Neural cell (in vitro differentiated cells): ENCODE data around the gene FOXJ3. TPM values are rescaled to one million over a fixed set of nuclear protein-coding genes. Genes with fewer than 3 reads are reported as not detected.

ENCODE experiments used
- H2AFZ ChIP-seq: fragments of 200-600, 300-800 bp; sonication (generic), shearing (Covaris generic); 2 replicates; pipeline ENCODE4 v1.6.0; 2014; ENCODE audit warnings: low read depth, mild to moderate bottlenecking, antibody characterized with exemption, low read length, moderate library complexity
- H3F3A ChIP-seq: fragments of 200-600 bp; shearing (Covaris generic); 2 replicates; pipeline ENCODE4 v1.6.1; 2016; ENCODE audit warnings: mild to moderate bottlenecking, moderate library complexity, mixed read lengths, antibody characterized with exemption, low read length; ENCODE audit not compliant: insufficient read depth, poor library complexity, severe bottlenecking
- H3K27ac ChIP-seq: fragments of 200-600, 300-800 bp; sonication (generic), shearing (Covaris generic); 2 replicates; pipeline ENCODE4 v1.5.1; 2014; ENCODE audit warnings: mild to moderate bottlenecking, low read length, moderate library complexity
- H3K27me3 ChIP-seq: fragments of 300-800, 200-600 bp; sonication (generic), shearing (Covaris generic); 2 replicates; pipeline ENCODE4 v1.6.0; 2014; ENCODE audit warnings: mild to moderate bottlenecking, low read depth, low read length, moderate library complexity; ENCODE audit not compliant: insufficient read depth
- H3K36me3 ChIP-seq: fragments of 300-800, 200-600 bp; sonication (generic), shearing (Covaris generic); 2 replicates; pipeline ENCODE4 v1.5.1; 2014; ENCODE audit warnings: mild to moderate bottlenecking, antibody characterized with exemption, low read length, moderate library complexity; ENCODE audit not compliant: insufficient read depth
- H3K4me2 ChIP-seq: fragments of 300-800, 200-600 bp; sonication (generic), shearing (Covaris generic); 2 replicates; pipeline ENCODE4 v1.6.0; 2014; ENCODE audit warnings: mild to moderate bottlenecking, low read length
- H3K4me3 ChIP-seq: fragments of 300-800, 200-600 bp; sonication (generic), shearing (Covaris generic); 2 replicates; pipeline ENCODE4 v1.5.1; 2014; ENCODE audit warnings: mild to moderate bottlenecking, low read length, moderate library complexity
- H3K79me2 ChIP-seq: fragments of 200-600 bp; shearing (Covaris generic); replicated peaks from 2 replicates; pipeline ENCODE4 v1.6.0; 2014; ENCODE audit warnings: mild to moderate bottlenecking, low read length, moderate library complexity; ENCODE audit not compliant: insufficient read depth
- H3K9ac ChIP-seq: fragments of 300-800, 200-600 bp; sonication (generic), shearing (Covaris generic); 2 replicates; pipeline ENCODE4 v1.6.1; 2016; ENCODE audit warnings: mild to moderate bottlenecking, low read length, mixed read lengths
- H3K9me2 ChIP-seq: fragments of 200-600 bp; shearing (Covaris generic); 2 replicates; pipeline ENCODE4 v1.6.1; 2016; ENCODE audit warnings: mild to moderate bottlenecking, low read length, mixed read lengths; ENCODE audit not compliant: insufficient read depth
- H3K9me3 ChIP-seq: fragments of 200-600, 300-800 bp; sonication (generic), shearing (Covaris generic); 2 replicates; pipeline ENCODE4 v1.6.1; 2016; ENCODE audit warnings: mild to moderate bottlenecking, mixed run types, low read length, moderate library complexity, mixed read lengths
- H4K20me1 ChIP-seq: fragments of 200-600 bp; shearing (Covaris generic); 2 replicates; pipeline ENCODE4 v1.6.1; 2016; ENCODE audit warnings: mild to moderate bottlenecking, mixed run types; ENCODE audit not compliant: insufficient read depth
- EP300 ChIP-seq: fragments of 450-650 bp; conservative IDR thresholded peaks from 2 replicates; pipeline ENCODE4 v1.6.1; 2014; ENCODE audit warnings: antibody characterized with exemption, mild to moderate bottlenecking, moderate library complexity; ENCODE audit not compliant: poor library complexity, severe bottlenecking
- EZH2 ChIP-seq: fragments of 200-600, 300-800 bp; shearing (Covaris generic), sonication (generic); IDR thresholded peaks from 2 replicates; pipeline ENCODE4 v1.6.1; 2014; ENCODE audit warnings: antibody characterized with exemption, low read length, borderline replicate concordance, mild to moderate bottlenecking; ENCODE audit not compliant: insufficient read depth, poor library complexity, severe bottlenecking
- MXI1 ChIP-seq: fragments of 450-650 bp; conservative IDR thresholded peaks from 2 replicates; pipeline ENCODE4 v1.6.1; 2014; ENCODE audit warnings: antibody characterized with exemption, mild to moderate bottlenecking; ENCODE audit not compliant: poor library complexity, severe bottlenecking
- POLR2AphosphoS5 ChIP-seq: IDR thresholded peaks from 2 replicates; pipeline ENCODE4 v1.6.1; 2012
- RAD21 ChIP-seq: fragments of 450-650 bp; conservative IDR thresholded peaks from 2 replicates; pipeline ENCODE4 v1.6.1; 2014; ENCODE audit warnings: antibody characterized with exemption, mild to moderate bottlenecking, moderate library complexity
- SMC3 ChIP-seq: fragments of 450-650 bp; conservative IDR thresholded peaks from 2 replicates; pipeline ENCODE4 v1.6.1; 2014; ENCODE audit warnings: antibody characterized with exemption, mild to moderate bottlenecking, moderate library complexity; ENCODE audit not compliant: poor library complexity
- TAF1 ChIP-seq: IDR thresholded peaks from 2 replicates; pipeline ENCODE4 v1.6.1; 2012; ENCODE audit warnings: low read depth
- polyA plus RNA-seq: library from polyadenylated mRNA; depleted of rRNA; stranded (reverse); fragments of >200 nt; gene quantifications from 2 replicates; pipeline ENCODE4 v1.2.3, GENCODE V29; 2014
- TF ChIP-seq, protein P1 (sequence below): IDR thresholded peaks from 2 replicates; pipeline ENCODE4 v1.6.1; 2012; ENCODE audit warnings: borderline replicate concordance
- TF ChIP-seq, protein P2 (sequence below): fragments of 450-650 bp; IDR thresholded peaks from 2 replicates; pipeline ENCODE4 v1.5.1; 2014; ENCODE audit warnings: antibody characterized with exemption, mild to moderate bottlenecking, moderate library complexity; ENCODE audit not compliant: poor library complexity, severe bottlenecking

The FOXJ3 gene
- polyA plus RNA-seq, 1 donor from 2014 or later = 36.0 TPM

DNA sequence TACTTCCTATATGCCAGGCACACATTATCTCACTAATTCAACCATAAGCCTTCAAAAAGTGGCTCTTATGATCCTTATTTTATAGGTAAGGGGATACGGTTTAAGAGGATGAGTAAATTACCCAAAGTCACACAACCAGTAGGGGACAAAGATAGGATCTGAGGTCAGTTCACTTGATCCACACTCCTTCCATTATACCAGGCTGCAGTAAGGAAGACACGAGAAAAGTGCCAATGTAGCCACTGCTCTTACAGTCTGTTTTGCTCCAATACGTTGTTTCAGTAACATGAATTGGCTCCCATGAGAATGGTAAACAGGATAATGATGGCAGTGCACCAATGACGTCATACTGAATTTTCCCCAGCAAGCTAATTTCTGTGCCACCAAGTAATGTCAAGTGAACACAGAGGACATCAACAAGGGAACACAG, 155.1 kb downstream of the FOXJ3 start:
- no peak overlapping the region for H3K4me2 ChIP-seq
- no peaks in the 10 kb centered on the region for H4K20me1 ChIP-seq
- H3K4me3 ChIP-seq = no peak overlapping the region
- no peaks in the 10 kb centered on the region for H3F3A ChIP-seq
- H3K9me2 ChIP-seq = no peaks in the 10 kb centered on the region
- H2AFZ ChIP-seq = no peak overlapping the region
- no peak overlapping the region for H3K9ac ChIP-seq
- H3K27ac ChIP-seq = no peak overlapping the region
- H3K79me2 ChIP-seq = no peaks in the 10 kb centered on the region
- no peaks in the 10 kb centered on the region for H3K27me3 ChIP-seq
- no peaks in the 10 kb centered on the region for H3K36me3 ChIP-seq
- no peaks in the 10 kb centered on the region for H3K9me3 ChIP-seq
- TF ChIP-seq TAF1 = no peak

DNA sequence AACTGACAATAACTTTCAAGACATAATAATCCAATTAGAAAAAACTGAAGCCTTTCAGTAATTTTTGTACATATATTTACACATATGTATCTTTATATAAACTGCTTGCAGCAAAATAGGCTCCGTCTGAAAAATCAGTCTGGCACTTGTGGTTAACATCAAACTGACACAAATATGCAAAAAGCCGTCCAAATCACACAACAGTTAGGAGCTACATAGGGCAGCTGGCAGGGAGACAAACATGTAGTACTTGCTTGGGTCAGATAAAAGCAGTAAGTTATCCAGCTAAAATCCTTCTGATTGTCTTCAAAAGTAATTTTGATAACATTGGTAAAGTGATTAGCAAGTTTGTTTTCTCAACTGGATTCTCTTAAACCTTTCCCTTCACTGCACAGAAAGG, 155.8 kb downstream of the FOXJ3 start:
- Histone ChIP-seq H3K79me2 (no peaks in the 10 kb centered on the region), H2AFZ (no peak overlapping the region), H3K4me2 (no peak overlapping the region), H3F3A (no peaks in the 10 kb centered on the region), H3K27me3 (no peaks in the 10 kb centered on the region), H3K36me3 (no peaks in the 10 kb centered on the region), H4K20me1 (no peaks in the 10 kb centered on the region), H3K9ac (no peak overlapping the region), H3K27ac (no peak overlapping the region), H3K9me3 (no peaks in the 10 kb centered on the region), H3K9me2 (no peaks in the 10 kb centered on the region), H3K4me3 (no peak overlapping the region)
- TF ChIP-seq TAF1 (no peak), POLR2AphosphoS5 (no peak), RAD21 (no peak), MXI1 (no peak), EZH2 (no peak), SMC3 (no peak), EP300 (no peak)
- TF ChIP-seq, protein P1, sequence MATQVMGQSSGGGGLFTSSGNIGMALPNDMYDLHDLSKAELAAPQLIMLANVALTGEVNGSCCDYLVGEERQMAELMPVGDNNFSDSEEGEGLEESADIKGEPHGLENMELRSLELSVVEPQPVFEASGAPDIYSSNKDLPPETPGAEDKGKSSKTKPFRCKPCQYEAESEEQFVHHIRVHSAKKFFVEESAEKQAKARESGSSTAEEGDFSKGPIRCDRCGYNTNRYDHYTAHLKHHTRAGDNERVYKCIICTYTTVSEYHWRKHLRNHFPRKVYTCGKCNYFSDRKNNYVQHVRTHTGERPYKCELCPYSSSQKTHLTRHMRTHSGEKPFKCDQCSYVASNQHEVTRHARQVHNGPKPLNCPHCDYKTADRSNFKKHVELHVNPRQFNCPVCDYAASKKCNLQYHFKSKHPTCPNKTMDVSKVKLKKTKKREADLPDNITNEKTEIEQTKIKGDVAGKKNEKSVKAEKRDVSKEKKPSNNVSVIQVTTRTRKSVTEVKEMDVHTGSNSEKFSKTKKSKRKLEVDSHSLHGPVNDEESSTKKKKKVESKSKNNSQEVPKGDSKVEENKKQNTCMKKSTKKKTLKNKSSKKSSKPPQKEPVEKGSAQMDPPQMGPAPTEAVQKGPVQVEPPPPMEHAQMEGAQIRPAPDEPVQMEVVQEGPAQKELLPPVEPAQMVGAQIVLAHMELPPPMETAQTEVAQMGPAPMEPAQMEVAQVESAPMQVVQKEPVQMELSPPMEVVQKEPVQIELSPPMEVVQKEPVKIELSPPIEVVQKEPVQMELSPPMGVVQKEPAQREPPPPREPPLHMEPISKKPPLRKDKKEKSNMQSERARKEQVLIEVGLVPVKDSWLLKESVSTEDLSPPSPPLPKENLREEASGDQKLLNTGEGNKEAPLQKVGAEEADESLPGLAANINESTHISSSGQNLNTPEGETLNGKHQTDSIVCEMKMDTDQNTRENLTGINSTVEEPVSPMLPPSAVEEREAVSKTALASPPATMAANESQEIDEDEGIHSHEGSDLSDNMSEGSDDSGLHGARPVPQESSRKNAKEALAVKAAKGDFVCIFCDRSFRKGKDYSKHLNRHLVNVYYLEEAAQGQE = no peak
- TF ChIP-seq, protein P2, sequence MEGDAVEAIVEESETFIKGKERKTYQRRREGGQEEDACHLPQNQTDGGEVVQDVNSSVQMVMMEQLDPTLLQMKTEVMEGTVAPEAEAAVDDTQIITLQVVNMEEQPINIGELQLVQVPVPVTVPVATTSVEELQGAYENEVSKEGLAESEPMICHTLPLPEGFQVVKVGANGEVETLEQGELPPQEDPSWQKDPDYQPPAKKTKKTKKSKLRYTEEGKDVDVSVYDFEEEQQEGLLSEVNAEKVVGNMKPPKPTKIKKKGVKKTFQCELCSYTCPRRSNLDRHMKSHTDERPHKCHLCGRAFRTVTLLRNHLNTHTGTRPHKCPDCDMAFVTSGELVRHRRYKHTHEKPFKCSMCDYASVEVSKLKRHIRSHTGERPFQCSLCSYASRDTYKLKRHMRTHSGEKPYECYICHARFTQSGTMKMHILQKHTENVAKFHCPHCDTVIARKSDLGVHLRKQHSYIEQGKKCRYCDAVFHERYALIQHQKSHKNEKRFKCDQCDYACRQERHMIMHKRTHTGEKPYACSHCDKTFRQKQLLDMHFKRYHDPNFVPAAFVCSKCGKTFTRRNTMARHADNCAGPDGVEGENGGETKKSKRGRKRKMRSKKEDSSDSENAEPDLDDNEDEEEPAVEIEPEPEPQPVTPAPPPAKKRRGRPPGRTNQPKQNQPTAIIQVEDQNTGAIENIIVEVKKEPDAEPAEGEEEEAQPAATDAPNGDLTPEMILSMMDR = no peak

DNA sequence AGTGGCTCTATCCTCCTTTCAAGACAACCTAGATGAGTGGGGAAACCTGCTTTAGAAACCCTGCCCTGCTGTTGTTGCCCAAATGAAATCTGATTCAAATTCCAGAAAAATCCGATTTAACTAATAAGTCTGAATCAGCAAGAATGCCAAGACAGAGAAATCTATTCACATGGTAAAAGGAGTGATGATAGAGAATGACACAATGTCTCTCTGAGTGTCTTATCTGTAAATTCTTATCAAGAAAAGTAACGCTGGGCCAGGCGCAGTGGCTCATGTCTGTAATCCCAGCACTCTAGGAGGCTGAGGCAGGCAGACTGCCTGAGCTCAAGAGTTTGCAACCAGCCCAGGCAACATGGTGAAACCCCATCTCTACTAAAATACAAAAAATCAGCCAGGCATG, 156.8 kb downstream of the FOXJ3 start:
- Histone ChIP-seq H3K9me2 (no peaks in the 10 kb centered on the region), H3K9ac (no peak overlapping the region), H3K9me3 (no peaks in the 10 kb centered on the region), H2AFZ (no peak overlapping the region), H3K4me2 (no peak overlapping the region), H4K20me1 (no peaks in the 10 kb centered on the region), H3K27ac (no peak overlapping the region), H3F3A (no peaks in the 10 kb centered on the region), H3K79me2 (no peaks in the 10 kb centered on the region), H3K36me3 (no peaks in the 10 kb centered on the region), H3K27me3 (no peaks in the 10 kb centered on the region), H3K4me3 (no peak overlapping the region)
- TF ChIP-seq, protein P2 = no peak
